ENCODE measurements around the gene CYP1A1. TPM values are rescaled to one million over a fixed set of nuclear protein-coding genes. Genes with fewer than 3 reads are reported as not detected.
A peak's percentile ranks its signal among the peaks of the same experiment; 100 is the strongest.

Gene CYP1A1
- total RNA-seq, 1 donor from 2014 or later = 7.0 TPM

GRCh38 chr15:74709011-74709410, 16.3 kb downstream of the CYP1A1 start:
- DNase-seq (ENCODE audit: low spot score) = no peak
- Mint-ChIP-seq H3K27ac (ENCODE audit: unreplicated experiment) (no peak overlapping the region), H3K4me3 (ENCODE audit: unreplicated experiment) (no peak overlapping the region), H3K27me3 (ENCODE audit: unreplicated experiment) (no peaks in the 10 kb centered on the region), H3K36me3 (ENCODE audit: low read depth, unreplicated experiment) (no peaks in the 10 kb centered on the region), H3K9me3 (ENCODE audit: unreplicated experiment) (no peaks in the 10 kb centered on the region), H3K4me1 (ENCODE audit: unreplicated experiment) (peaks cover 4% of the 10 kb centered on the region)
- no peak for TF ChIP-seq CTCF (IDR thresholded peaks at IDR 0.05; ENCODE audit: unreplicated experiment)

- TF ChIP-seq CTCF (IDR thresholded peaks at IDR 0.05; ENCODE audit: unreplicated experiment) = no peak
- no peak for DNase-seq (ENCODE audit: low spot score)
- Mint-ChIP-seq H3K27me3 (ENCODE audit: unreplicated experiment) (peaks cover 2% of the 10 kb centered on the region), H3K4me3 (ENCODE audit: unreplicated experiment) (peak overlapping the region; percentile 100), H3K27ac (ENCODE audit: unreplicated experiment) (peak overlapping the region; percentile 100), H3K36me3 (ENCODE audit: low read depth, unreplicated experiment) (no peaks in the 10 kb centered on the region), H3K9me3 (ENCODE audit: unreplicated experiment) (no peaks in the 10 kb centered on the region), H3K4me1 (ENCODE audit: unreplicated experiment) (peaks cover 30% of the 10 kb centered on the region)
These were observed 28.5 kb downstream of the CYP1A1 start for GRCh38 chr15:74696808-74697207.

GRCh38 chr15:74696398-74696729, 29.0 kb downstream of the CYP1A1 start:
- TF ChIP-seq CTCF (IDR thresholded peaks at IDR 0.05; ENCODE audit: unreplicated experiment) = no peak

GRCh38 chr15:74695597-74696397, 29.5 kb downstream of the CYP1A1 start, which contains the start of gene EDC3:
EDC3 (minus strand) TSS chr15:74696024; CDS start chr15:74675124, 20,900 bp downstream.
- DNase-seq (ENCODE audit: low spot score) = peak; percentile 77
- TF ChIP-seq CTCF (IDR thresholded peaks at IDR 0.05; ENCODE audit: unreplicated experiment) = no peak
- peaks cover 2% of the 10 kb centered on the region for H3K27me3 Mint-ChIP-seq (ENCODE audit: unreplicated experiment)
- no peaks in the 10 kb centered on the region for H3K36me3 Mint-ChIP-seq (ENCODE audit: low read depth, unreplicated experiment)
- H3K27ac Mint-ChIP-seq (ENCODE audit: unreplicated experiment) = peak within 1 kb of the TSS; percentile 100
- H3K9me3 Mint-ChIP-seq (ENCODE audit: unreplicated experiment) = no peaks in the 10 kb centered on the region
- peak within 1 kb of the TSS; percentile 100 for H3K4me3 Mint-ChIP-seq (ENCODE audit: unreplicated experiment)
- H3K4me1 Mint-ChIP-seq (ENCODE audit: unreplicated experiment) = peaks cover 30% of the 10 kb centered on the region

More at GRCh38 chr15:74696398-74696729, 29.0 kb downstream of the CYP1A1 start:
- Mint-ChIP-seq H3K27me3 (ENCODE audit: unreplicated experiment) (peaks cover 2% of the 10 kb centered on the region), H3K4me3 (ENCODE audit: unreplicated experiment) (peak overlapping the region; percentile 100), H3K27ac (ENCODE audit: unreplicated experiment) (peak overlapping the region; percentile 100), H3K9me3 (ENCODE audit: unreplicated experiment) (no peaks in the 10 kb centered on the region), H3K4me1 (ENCODE audit: unreplicated experiment) (peaks cover 30% of the 10 kb centered on the region), H3K36me3 (ENCODE audit: low read depth, unreplicated experiment) (no peaks in the 10 kb centered on the region)
- no peak for DNase-seq (ENCODE audit: low spot score)

- Mint-ChIP-seq H3K27me3 (ENCODE audit: unreplicated experiment) (no peaks in the 10 kb centered on the region), H3K27ac (ENCODE audit: unreplicated experiment) (no peak overlapping the region), H3K4me1 (ENCODE audit: unreplicated experiment) (peaks cover 30% of the 10 kb centered on the region), H3K4me3 (ENCODE audit: unreplicated experiment) (no peak overlapping the region), H3K36me3 (ENCODE audit: low read depth, unreplicated experiment) (no peaks in the 10 kb centered on the region), H3K9me3 (ENCODE audit: unreplicated experiment) (no peaks in the 10 kb centered on the region)
- DNase-seq (ENCODE audit: low spot score) = no peak
- no peak for TF ChIP-seq CTCF (IDR thresholded peaks at IDR 0.05; ENCODE audit: unreplicated experiment)
These were observed 33.0 kb downstream of the CYP1A1 start for GRCh38 chr15:74692327-74692726.
